GM12878 (cell line): ENCODE measurements around the gene GTF2IRD1. TPM values are rescaled to one million over a fixed set of nuclear protein-coding genes. Genes with fewer than 3 reads are reported as not detected.
A peak's percentile ranks its signal among the peaks of the same experiment; 100 is the strongest.

Experiments used
- BCL11A ChIP-seq: IDR thresholded peaks from 2 replicates; pipeline ENCODE4 v1.6.1; 2011; ENCODE audit warnings: low read depth, low read length
- CBX3 ChIP-seq: fragments of 200-600 bp; sonication (generic); IDR thresholded peaks from 2 replicates; pipeline ENCODE4 v1.6.1; 2016; ENCODE audit warnings: low read depth, borderline replicate concordance
- CUX1 ChIP-seq: IDR thresholded peaks from 2 replicates; pipeline ENCODE4 v1.6.1; 2012; ENCODE audit warnings: improper control_type of control experiment, low read depth, low read length; ENCODE audit not compliant: insufficient replicate concordance
- DPF2 ChIP-seq: fragments of 450-650 bp; IDR thresholded peaks from 2 replicates; pipeline ENCODE4 v1.6.1; 2017; ENCODE audit warnings: mild to moderate bottlenecking
- GABPA ChIP-seq: IDR thresholded peaks from 2 replicates; pipeline ENCODE4 v1.6.1; 2014; ENCODE audit warnings: antibody characterized with exemption, low read depth, mild to moderate bottlenecking, inconsistent platforms
- HDGF ChIP-seq: fragments of 450-650 bp; IDR thresholded peaks from 2 replicates; pipeline ENCODE4 v1.6.1; 2016; ENCODE audit warnings: antibody characterized with exemption
- IKZF2 ChIP-seq, 2 experiments: fragments of 450-650 bp; IDR thresholded peaks; 2 replicates each; pipeline ENCODE4 v1.6.1; 2017; ENCODE audit warnings: mild to moderate bottlenecking in 2 of 2, moderate library complexity in 2 of 2
- IRF4 ChIP-seq: IDR thresholded peaks from 2 replicates; pipeline ENCODE4 v1.6.1; 2011; ENCODE audit warnings: low read depth, low read length
- MEF2A ChIP-seq: IDR thresholded peaks from 2 replicates; pipeline ENCODE4 v1.6.1; 2011; ENCODE audit warnings: low read depth, mild to moderate bottlenecking, low read length, moderate library complexity; ENCODE audit not compliant: insufficient read depth
- NR2F1 ChIP-seq: fragments of 450-650 bp; conservative IDR thresholded peaks from 2 replicates; pipeline ENCODE4 v1.6.1; 2017; ENCODE audit warnings: mild to moderate bottlenecking
- PAX5 ChIP-seq: IDR thresholded peaks from 2 replicates; pipeline ENCODE4 v1.6.1; 2011; ENCODE audit warnings: low read depth, low read length, borderline replicate concordance
- REST ChIP-seq: IDR thresholded peaks from 2 replicates; pipeline ENCODE4 v1.6.1; 2012; ENCODE audit warnings: mild to moderate bottlenecking, low read depth, low read length
- SKIL ChIP-seq: fragments of 450-650 bp; IDR thresholded peaks from 2 replicates; pipeline ENCODE4 v1.6.1; 2017; ENCODE audit warnings: mild to moderate bottlenecking, low read depth, inconsistent platforms; ENCODE audit not compliant: poor library complexity, severe bottlenecking
- SP1 ChIP-seq: IDR thresholded peaks from one replicate; pipeline ENCODE4 v1.6.1; 2011; ENCODE audit warnings: low read depth, low read length
- STAT1 ChIP-seq: fragments of 450-650 bp; conservative IDR thresholded peaks from 2 replicates; pipeline ENCODE4 v1.6.1; 2014; ENCODE audit warnings: antibody characterized with exemption, mild to moderate bottlenecking
- TCF3 ChIP-seq: IDR thresholded peaks from 2 replicates; pipeline ENCODE4 v1.6.1; 2012; ENCODE audit warnings: low read depth, mild to moderate bottlenecking, low read length, borderline replicate concordance; ENCODE audit not compliant: insufficient read depth
- ZBTB4 ChIP-seq: fragments of 450-650 bp; formaldehyde crosslinking; IDR thresholded peaks from 2 replicates; pipeline ENCODE4 v1.4.0; 2022; ENCODE audit warnings: mild to moderate bottlenecking, moderate library complexity
- polyA plus RNA-seq, 11 experiments: library from polyadenylated mRNA; depleted of rRNA in 4 of 11; unstranded in 6 of 11; stranded (reverse) in 5 of 11; fragments of >200 nt; fragmentation: Nextera tagmentation in 4 of 11; fragmentation: Illumina TruSeq in 1 of 11; extraction: Ambion mirVana in 4 of 11; extraction: Trizol in 1 of 11; gene quantifications; 1 replicate in 1 of 11; 2 replicates in 10 of 11; pipeline versions ENCODE4 v1.2.1 to v1.2.3, GENCODE V29; 2011 to 2016; ENCODE audit warnings: inconsistent platforms in 2 of 11, missing spikeins in 2 of 11, low read depth in 1 of 11
- total RNA-seq, 4 experiments: library from RNA; depleted of rRNA in 3 of 4; stranded (reverse); fragments of >200 nt in 3 of 4; fragmentation: Illumina TruSeq in 1 of 4; extraction: Trizol in 1 of 4; gene quantifications; 2 replicates each; pipeline versions ENCODE4 v1.2.1 to v1.2.3, GENCODE V29; 2013 to 2021

The GTF2IRD1 gene
- total and polyA plus RNA-seq, 10 of the 15 experiments (the other 5 are each of a cell fraction or from before 2014, with no cell fraction given), result 0.48 to 3.0 (median 1.3) TPM

GRCh38 chr7:74599244-74599643, 145.5 kb downstream of the GTF2IRD1 start (continued):
- TF ChIP-seq CUX1 (no peak), SKIL (peak; percentile 27), TCF3 (0 out of 2 replicates have a peak, but pooled peaks have one; percentile 55), CBX3 (no peak), STAT1 (no peak), ZBTB4 (no peak), REST (no peak), BCL11A (0 out of 2 replicates have a peak, but pooled peaks have one; percentile 48), HDGF (no peak), DPF2 (peak; percentile 80), SP1 (no peak), PAX5 (0 out of 2 replicates have a peak, but pooled peaks have one; percentile 31), IKZF2 (IDR thresholded peaks at IDR 0.05) (peak; percentile 64 to 69), IRF4 (peak; percentile 68; the same call in 1 of the 2 replicates), MEF2A (0 out of 2 replicates have a peak, but pooled peaks have one; percentile 13), GABPA (no peak), NR2F1 (peak; percentile 69)
